ENCODE measurements around the gene KRT5.

KRT5 gene

DNA sequence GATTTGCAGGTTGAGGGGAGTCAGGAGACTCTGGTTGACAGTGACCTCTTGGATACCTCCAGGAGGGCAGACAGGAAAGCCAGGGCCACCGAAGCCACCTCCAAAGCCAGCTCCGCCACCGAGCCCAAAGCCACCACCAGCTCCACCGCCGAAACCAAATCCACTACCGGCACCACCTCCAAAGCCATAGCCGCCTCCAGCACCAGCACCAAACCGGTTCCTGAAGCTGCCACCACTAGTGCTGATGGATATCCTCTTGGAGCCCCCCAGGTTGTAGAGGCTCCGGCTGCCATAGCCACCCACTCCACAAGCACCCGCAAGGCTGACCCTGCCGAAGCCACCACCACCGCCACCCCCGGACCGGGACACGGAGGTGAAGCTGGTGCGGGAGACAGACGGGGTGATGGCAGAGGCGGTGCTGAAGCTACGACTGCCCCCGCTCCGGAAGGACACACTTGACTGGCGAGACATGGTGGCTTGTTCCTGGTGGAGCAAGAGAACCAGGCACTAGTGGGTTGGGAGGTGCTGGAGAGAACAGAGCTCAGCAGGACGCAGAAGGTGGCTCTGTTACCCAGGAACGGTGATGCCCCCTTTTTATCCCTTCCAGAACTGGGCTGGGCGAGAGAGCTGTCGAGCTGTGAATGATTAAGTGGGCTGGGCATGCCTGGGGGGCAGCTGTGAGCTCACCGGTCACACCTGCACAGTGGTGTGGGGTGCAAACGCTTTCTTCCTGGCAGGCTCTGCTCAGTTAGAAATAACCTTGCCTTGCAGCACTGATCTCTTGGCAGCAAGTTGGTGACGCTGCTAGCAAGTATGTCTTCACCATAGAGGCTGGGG lies at the start of gene KRT5:
TSS of gene KRT5 (minus strand) at position 569 of the 837 bp plus-strand sequence. CDS start at position 471, 98 bp downstream.
- no peak for DNase-seq (ENCODE audit: low read depth in 3 of 3)

DNA sequence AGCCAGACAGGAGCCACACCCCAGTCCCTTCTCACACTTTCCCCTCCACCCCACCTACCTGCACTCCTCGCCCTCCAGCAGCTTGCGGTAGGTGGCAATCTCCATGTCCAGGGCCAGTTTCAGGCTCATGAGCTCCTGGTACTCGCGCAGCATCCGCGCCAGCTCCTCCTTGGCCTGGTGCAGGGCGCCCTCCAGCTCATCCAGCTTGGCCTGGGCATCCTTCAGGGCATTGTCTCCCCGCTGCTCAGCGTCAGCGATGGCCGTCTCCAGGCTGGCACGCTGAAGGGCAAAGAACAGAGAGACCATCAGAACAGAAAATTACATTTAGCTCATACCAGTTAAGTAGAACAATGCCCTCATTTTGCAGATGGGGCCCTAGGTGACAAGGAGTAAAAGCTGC lies 47.9 kb upstream of the KRT5 start:
- no peak for DNase-seq (ENCODE audit: low read depth in 3 of 3)

DNA sequence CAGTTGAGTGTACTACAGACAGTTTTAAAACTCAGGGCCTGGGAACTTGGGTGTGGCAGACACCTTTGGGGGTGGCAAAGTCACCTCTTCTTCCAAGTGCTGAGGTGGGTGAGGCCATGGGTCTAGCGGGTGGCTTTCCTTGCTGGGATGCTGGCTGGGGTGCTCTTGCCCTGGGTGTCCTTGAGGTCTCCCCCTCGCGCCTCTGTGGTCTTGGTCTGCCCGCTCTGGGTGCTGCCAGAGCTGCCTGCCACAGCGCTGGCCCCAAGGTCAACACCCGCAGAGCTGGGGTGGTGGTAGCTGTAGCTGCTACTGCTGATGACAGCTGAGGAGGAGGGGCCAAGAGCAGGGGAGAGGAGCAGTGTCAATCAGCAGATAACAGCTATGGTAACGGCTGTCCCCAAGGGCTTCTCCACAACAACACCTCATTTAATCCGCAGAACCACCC lies 46.7 kb upstream of the KRT5 start:
- DNase-seq (ENCODE audit: low read depth in 3 of 3) = no peak

DNA sequence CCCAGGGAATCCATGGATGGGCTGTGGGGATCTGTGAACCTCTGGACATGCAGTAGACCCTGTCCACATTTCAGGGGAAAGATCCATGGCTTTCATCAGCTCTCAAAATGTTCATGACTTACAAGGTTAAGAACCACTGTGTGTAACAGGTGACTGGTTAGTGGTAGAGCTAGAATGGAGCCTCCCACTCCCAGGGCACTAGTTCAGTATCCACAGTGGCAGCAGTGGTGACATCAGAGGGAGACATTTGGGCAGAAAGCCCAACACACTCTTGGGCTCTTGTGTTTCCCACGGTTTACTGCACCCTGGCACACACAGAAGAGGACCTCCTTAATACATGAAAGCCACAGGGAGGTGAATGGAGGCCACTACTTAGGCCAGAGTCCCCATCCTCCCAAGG lies 44.4 kb upstream of the KRT5 start:
- DNase-seq (ENCODE audit: low read depth in 3 of 3) = no peak

DNA sequence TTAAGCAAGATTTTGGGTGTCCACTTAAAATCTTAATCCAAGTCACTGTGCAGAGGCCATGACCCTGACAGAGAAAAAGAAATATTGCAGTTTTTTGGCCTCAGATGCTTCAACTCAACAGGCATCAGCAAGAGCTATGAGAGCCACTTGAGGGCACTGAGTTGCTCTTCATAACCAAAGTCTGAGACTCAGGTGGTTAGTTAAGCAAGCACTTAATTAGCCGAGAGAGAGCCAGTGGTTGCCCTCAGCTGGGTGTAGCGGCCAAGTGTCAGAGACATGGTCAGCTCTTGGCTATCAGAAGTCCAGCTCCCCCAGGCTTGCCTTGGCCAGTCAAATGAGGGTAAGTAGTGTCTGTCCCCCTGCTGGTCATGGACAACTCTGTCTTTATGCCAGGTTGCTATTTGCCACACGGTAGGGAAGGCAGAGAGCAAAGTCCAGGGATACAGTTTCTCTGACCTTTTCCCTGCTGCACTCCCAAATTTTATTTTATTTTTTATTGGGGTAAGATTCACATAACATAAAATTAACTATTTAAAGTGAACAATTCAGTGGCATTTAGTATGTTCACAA lies 41.8 kb upstream of the KRT5 start:
- DNase-seq (ENCODE audit: low read depth in 3 of 3) = no peak

DNA sequence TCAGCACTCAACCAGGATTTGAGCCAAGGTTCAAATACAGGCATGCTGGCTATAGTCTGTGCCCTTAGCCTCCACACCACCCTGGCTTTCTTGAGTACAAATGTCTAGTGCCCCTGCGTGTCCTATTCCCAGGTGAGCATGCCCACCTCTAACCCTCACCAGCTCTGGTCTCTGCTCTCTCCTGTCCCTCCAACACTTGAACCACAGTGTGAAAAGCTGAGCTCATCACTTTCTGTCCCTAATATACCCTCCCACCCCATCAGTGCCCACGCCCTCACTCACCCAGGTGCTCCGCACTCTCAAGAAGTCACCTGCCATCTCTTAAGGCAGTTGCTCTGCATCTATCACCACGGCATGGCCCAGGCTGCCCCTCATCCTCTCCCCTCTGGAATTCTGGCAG lies 39.8 kb upstream of the KRT5 start:
- no peak for DNase-seq (ENCODE audit: low read depth in 3 of 3)

DNA sequence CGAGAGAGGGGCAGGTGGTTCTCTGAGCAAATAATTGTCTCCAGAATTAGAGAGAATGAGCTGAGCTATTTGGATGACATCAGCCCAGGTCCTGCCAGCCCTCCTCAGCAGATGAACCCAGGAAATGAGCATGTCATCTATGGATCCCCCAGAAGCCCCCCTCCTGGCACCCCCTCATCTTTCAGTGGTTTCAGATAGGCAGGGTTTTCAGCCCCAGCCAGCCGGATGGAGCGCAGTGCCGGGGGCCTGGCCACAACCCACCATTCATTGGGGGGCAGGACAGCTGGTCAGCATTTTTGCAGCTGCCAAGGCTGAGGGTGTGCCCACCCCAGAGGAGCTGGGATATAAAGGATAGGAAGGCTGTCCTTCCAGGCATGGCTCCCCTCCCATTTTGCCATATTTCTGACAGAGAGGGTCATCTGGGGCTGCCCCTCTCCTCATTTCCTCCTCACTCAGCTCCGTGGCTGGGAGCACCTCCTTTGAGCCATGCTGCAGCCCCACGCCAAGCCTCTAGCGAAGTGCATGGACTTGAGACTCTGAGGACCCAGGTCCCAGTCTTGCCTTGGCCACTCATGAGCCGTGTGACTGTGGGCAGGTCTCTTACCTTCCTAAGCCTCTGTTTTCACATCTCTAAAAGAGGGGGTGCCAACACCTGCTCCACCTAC lies 38.7 kb upstream of the KRT5 start:
- no peak for DNase-seq (ENCODE audit: low read depth in 3 of 3)

DNA sequence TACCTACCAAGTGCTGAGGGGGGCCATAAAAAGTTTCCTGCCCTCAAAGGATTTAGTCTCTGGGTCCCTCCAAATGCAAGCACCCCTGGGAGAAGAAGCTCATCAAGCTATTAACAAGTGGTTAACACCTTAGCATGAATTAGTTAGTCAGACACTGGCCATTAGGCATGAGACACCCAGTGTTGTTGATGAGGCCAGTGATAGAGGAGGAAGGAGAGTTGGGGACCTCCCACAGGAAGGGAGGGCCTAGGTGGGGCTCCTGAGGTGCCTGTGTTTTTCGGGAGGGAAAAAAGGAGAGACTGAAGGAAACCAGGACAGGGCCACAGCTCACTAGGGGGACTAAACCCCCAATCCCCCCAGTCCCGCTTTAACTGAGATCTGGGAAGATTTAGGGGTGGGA lies 37.3 kb upstream of the KRT5 start:
- no peak for DNase-seq (ENCODE audit: low read depth in 3 of 3)

DNA sequence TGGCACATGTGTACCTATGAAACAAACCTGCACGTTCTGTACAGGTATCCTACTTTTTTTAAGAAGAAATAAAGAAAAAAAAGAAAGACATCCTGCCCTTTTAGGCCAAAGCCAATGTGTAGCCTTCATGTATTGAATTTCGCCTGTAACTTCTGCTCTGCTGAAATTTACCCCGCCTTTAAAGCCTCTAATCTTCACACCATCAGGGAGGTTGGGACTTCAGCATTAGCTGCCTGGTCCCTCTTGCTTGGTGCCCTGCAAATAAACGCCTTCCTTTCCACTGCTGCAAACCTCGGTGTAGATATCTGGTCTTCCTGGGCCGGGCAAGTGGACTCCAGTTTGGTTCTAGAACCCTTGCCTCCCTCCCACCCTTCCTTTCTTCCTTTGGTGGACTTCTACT lies 35.4 kb upstream of the KRT5 start:
- DNase-seq (ENCODE audit: low read depth in 3 of 3) = no peak

DNA sequence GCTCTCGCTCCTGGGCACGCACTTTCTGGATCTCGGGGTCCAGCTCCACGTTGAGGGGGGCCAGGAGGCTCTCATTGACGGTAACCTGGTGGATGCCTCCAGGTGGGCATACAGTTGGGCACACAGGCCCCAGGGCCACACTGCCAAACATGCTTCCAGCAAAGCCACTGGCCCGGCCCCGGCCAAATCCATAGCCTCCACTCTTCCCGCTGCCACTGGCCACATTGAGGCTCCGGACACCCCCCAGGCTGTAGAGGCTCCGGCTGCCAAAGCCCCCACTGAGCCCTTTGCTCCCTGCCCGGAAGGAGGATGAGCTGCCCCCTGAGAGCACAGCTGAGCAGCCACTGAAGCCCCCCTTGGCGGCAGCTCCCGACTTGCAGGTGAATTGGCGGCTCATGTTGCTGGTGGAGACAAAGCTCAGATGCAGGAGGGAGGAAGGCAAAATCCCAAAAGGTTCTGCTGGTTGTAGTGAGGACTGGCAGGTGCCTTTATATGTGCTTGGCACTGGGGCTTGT lies 32.5 kb upstream of the KRT5 start, which contains the start of gene KRT71:
TSS of gene KRT71 (minus strand) at position 465 of the 515 bp plus-strand sequence. CDS start at position 397, 68 bp downstream.
- DNase-seq (ENCODE audit: low read depth in 3 of 3) = no peak

DNA sequence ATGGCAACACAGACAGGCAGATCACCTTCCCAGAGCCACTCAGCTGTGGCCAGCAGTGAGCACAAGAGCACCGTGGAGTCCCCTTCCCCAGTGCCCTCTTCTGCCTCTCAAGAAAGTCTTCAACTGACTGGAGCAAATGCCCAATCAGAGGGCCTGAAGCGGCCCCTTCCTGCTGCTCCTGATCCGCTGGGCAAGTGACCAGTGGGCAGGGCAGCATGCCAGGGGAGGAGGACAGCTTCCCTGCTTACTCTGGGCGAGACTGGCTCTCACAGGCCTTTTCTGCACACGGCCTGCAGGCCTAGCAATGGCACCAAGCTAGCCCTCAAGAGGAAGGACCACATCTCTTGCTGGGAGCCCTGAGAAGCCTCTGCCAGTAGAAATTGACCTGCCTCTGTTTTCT lies 31.9 kb upstream of the KRT5 start:
- DNase-seq (ENCODE audit: low read depth in 3 of 3) = no peak

DNA sequence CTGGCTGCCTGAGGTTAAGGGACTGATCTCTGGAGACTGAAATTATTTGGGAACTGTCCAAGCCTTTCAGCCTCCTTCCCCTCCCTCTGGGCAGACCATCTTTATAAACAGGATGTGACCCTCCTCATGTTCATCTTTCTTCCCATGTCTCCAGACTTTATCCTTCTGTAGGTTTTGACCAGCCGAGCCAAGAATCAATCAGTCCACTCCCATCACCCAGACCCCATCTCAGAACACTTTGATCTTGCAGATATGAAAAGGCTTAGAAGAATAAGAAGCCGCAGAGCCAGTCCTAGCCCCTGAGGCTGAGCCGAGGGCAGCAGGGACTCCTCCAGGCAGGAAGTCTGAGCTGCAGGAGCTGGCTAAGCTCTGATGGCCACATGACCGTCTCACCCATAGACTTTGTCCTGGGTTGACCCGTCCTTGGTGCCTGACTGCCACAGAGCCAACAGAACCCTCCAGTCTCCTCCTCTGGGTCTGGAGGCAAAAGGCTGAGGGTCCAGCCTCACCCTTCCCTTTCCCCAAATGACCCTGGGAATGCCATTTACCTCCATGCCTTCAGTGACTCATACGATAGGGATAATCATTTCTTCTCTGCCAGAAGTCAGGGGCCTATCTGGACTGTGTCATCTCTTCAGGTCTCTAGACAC lies 31.1 kb upstream of the KRT5 start:
- DNase-seq (ENCODE audit: low read depth in 3 of 3) = no peak

DNA sequence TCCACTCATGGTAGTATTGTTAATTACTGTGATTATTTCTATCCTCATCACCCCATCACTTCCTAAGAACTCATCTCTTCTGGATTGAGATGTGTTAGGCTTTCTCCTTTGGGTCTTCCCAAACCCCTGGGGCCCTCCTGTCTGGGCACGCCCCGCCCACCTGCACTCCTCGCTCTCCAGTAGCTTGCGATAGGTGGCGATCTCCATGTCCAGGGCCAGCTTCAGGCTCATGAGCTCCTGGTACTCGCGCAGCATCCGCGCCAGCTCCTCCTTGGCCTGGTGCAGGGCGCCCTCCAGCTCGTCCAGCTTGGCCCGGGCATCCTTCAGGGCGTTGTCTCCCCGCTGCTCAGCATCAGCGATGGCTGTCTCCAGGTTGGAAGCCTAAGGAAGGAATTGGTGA lies 25.9 kb upstream of the KRT5 start:
- no peak for DNase-seq (ENCODE audit: low read depth in 3 of 3)

DNA sequence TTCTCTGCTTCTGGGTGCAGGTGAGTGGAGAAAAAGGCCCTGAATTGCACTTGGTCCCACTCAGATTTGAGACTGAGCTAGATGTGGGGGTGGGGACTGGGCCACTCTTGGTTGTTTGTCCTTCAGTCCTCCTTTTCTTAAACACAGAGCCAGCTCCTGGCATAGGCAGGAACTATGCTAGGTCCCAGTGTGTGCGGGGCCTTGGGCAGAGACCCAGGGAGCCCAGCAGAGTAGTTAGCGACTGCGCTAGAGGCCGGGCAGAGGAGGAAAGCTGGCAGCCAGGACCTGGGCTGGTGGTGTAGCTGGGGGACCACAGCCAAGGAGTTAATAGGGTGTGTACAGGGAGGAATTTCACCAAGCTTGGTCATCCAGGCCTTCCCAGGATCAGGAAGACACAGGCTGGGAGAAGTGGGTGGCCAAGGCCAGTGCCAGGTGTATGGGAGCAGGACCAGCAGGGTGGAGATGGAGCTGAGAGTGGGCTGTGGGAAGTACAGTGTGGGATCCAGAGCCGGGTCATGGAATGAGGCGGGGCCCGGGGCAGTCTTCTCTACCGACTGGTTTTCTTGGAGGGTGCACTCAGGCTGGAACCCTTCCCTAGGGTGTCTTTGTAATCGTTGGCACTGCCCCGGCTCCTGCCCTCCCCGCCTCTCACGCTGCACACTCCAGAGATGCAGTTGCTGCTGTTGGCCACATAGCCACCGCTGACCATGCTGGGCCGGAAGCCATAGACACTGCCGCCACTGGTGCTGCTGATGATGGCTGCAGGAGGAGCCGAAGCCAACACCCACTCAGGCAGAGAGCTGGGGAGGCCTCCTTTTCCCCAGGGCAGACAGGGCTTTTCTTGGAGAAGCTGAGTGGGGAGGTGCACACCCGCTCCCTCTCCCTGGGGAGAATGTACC lies 24.0 kb upstream of the KRT5 start:
- DNase-seq (ENCODE audit: low read depth in 3 of 3) = no peak

DNA sequence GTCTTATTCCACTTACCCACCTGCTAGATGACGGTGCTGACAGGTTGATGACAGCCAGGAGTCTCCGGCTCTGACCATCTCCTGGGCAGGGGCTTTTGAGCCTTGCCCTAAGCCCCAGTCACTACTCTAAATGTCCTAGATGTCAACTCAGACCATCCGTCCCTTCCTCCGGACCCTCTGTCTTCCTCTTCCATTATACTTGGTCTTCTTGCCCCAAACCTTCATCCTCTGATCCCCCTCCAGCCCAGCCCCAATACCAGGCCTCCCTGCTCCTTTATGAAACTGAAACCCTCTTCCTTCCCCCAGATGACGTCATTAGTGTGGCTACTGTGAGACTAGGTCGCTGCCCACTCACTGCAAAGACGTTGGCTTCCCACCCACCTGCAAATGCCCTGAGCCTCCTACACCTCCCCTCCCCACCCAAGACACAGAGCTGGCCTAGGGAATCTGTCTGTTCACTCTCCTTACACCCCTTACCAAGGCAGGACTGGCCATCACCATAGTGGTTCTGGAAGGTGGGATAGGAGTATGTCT lies 22.7 kb upstream of the KRT5 start:
- no peak for DNase-seq (ENCODE audit: low read depth in 3 of 3)

DNA sequence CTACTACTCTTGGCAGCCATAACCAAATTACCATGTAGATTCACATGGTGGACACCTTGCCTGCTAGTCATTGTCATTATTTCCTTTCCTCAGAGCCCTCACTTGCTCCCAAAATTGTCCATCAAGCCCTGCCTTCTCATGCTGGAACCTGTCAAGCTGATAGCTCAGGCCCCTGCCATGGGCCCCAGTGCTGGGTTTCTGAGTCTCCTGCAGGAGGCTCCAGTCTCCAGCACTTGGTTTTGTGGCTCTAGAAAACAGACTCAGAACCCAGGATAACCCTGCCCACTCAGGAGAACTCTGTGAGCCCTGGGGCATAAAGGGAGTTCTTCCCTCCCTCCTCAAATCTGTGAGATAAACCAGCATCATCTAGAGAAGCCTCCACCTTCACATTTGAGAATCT lies 22.0 kb upstream of the KRT5 start:
- DNase-seq (ENCODE audit: low read depth in 3 of 3) = no peak

DNA sequence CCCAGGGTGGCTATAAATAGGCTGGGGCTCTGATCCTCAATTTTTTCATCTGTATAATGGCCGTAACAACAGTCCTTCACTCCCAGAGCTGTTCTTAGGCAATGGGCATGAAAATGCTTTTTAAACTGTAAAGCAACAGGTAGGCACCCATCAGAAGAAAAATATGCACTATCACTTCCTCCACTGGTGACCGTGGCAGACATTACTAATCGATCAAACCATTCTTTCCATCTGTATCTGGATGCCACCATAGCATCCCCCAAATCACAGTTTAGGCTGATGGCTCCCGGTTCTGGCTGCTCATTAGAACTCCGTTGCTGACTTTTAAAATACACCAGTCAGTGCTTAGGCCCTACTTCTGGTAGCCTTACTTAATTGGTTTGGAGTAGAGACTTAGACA lies 21.5 kb upstream of the KRT5 start:
- no peak for DNase-seq (ENCODE audit: low read depth in 3 of 3)

DNA sequence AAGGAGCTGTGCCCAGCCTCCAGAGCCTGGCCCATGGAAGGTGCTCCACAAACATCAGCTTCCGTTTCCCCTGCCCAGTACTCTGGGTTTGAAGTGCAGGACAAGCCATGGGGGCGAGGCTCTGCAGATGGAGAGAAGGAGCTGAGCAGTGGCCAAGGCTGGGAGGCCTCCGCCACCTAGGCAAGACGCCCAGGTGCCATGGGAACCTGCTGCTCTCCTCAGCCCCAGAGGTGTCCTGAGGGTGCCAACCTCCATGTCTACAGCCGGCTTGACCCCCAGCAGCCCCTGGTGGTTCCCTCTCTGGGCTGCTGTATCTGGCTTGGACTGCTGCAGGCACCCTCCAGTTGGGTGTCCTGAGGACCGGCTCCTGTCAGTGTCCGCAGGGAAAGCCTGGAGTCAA lies 20.3 kb upstream of the KRT5 start:
- DNase-seq (ENCODE audit: low read depth in 3 of 3) = no peak

DNA sequence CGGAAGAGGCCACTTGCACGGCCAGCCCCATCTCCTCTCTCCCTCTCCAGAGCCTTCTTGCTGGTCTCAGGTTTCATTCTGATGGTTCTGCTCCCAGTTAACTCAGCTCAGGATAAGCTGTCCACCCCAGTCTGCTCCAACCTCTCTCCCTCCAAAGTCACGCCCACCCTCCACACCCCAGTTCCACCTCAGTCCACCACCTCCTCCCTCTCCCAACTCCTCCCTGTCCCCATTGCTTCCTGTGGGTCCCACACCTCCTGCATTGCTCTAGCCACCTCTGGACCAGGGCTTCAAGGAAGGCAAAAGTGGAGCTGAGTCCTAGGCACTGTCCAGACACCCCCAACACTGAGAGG lies 19.6 kb upstream of the KRT5 start:
- DNase-seq (ENCODE audit: low read depth in 3 of 3) = no peak

DNA sequence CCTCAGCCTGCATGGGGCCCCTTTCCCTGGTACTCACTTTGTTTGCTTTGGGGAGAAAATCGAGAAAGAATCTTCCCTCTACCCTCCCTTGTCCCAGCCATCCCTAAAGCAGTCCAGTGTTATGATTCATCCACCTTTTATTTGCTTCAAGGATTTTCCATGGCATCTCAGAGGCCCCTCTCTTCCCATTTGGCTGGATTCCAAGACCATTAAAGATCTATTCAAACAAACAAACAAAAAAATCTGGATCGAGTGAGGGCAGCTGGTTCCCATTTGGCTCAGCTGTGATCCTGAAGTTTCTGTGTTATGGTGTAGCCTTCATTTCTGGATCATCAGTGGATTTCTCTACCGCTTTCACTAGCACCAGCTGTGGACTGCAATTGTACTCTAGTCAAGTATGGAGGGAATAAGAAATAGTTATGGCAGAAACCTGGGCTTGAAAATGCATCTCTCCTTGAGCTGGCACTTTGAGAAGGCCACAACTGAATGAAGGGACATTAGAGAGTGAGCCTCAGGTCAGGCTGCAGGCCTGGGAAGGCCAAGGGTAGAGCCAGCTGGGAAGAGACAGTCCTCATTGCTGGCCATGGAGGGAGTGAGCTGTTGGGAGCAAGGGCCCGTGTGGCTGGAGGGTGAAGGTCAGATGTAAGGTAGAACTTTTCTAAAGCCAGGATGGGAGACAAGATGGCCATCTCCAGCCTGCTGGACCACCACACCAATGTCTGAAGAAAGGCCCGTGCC lies 19.1 kb upstream of the KRT5 start:
- no peak for DNase-seq (ENCODE audit: low read depth in 3 of 3)

Data from stimulated activated CD4-positive, alpha-beta T cell treated with anti-CD3 and anti-CD28 coated beads, TNF-alpha, amount 100 ng/mL, for 48 hours (primary cell).